Dedifferentiated amniotic fluid mesenchymal stem cell (primary cell): ENCODE measurements around the gene DDX5.

Experiments used
- DNase-seq: peaks from one replicate; pipeline ENCODE4 v3.0.0-alpha.2; 2016; ENCODE audit errors: extremely low spot score

DDX5 gene

GRCh38 chr17:64506201-64506575 lies at the start of gene DDX5:
Gene DDX5 (minus strand): TSS chr17:64506289. CDS start chr17:64506119, 170 bp downstream.
- DNase-seq, result peak; percentile 93

- no peak for DNase-seq
Observed at GRCh38 chr17:64555281-64555680, 49.2 kb upstream of the DDX5 start.

DNA sequence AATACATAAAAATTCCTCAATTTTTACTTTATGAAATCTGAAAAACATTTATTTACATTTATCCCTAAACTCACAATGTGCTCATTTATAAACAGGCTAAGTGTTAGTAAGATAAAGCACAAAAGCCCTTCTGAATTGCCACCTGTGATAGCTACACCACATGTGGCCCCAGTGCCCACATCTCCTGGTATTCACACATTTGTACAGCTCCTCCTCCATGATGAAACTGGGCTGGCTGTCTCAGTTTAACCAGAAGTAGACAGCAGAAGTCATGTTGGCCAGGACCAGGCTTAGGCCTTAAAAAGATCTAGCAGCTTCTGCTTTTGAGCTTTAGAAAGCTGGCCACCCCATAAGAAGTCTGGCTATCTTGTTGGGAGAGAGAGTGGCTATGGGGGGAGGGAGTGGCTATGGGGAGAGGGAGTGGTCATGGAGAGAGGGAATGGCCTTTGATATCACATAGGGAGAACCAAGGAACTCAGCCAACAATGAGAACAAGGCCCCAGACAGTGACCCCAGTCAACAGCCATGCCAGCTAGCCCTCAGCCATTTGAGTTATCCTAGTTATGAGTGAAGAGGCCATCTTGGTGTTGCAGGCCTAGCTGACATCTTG lies 48.0 kb upstream of the DDX5 start:
- DNase-seq, result no peak

- no peak for DNase-seq
Observed at GRCh38 chr17:64551461-64551860, 45.4 kb upstream of the DDX5 start.

GRCh38 chr17:64547319-64547718 lies 41.2 kb upstream of the DDX5 start:
- no peak for DNase-seq

DNA sequence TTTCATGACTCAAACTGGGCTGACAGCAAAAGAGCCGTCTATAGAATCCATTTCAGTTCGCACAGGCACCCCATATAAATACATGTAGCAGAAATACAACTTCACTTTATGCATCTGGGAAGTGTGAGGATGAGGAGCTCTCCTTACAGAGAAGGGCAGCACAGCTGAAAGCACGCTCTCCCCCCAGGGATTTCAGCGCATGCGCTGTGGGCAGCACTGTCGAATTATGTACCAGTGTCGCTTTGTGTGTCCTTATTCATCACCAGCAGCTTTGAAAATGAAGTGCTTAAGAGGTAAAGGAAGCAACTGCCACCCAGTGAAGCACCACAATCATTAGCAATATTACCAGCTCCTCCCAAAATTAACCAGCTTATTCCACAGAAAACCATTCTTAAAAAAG lies 40.6 kb upstream of the DDX5 start:
- DNase-seq, result no peak

- no peak for DNase-seq
Observed at GRCh38 chr17:64544742-64545141, 38.7 kb upstream of the DDX5 start.

DNA sequence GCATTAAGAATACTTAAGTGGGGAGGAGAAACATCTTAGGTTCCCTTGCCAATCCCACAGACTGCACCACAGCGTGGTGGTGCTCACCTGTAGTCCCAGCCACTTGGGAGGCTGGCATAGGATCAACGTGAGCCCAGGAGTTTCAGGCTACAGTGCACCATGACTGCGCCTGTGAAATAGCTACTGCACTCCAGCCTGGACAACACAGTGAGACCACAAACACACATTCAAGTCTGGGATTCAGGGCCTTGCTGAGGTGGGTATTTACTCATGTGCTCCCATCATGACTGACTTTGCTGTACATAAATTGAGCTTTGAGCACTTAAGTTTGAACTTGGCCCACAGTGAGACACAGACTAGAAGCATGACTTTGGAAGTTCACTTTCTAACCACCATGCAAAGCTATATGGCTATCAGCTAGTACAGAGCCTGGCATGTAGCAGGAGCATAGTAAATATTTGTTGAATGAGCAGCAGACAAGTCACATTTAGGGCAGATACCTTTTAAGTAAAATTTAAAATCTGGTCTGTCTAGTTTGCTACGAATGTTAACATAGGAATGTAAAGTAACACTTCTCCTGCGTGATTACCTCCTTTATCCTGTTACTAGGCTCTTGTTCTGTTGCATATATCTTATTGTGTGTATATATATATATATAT lies 34.2 kb upstream of the DDX5 start:
- no peak for DNase-seq

DNA sequence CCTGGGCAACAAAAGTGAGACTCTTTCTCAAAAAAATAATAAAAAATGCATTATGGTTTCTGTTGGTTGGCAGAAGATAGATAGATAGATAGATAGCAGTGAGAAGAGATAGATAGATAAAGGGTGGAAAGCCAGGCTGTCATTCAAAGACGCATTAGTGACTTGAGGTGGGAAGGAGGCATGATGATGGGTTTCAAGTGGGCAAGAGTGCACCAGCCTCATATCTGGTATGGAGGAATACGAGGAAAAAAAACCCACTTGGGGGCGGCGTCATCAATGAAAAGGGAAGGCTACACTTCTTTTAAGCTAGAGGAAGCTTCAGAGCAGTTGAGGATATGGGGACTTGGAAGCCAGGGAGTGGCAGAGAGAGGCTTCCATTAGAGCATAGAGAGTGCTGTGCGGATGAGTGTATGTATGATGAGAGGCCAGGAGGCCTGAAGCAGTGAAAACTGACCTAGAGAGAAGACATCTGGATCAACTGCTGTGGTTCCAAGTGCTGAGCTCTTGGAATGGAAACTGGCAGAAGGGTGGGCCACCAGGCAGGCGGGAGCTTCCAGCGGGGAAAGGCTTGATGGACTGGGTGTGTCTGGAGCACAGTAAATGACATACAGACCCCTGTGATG lies 32.5 kb upstream of the DDX5 start:
- no peak for DNase-seq

- no peak for DNase-seq
Observed at GRCh38 chr17:64537488-64537887, 31.4 kb upstream of the DDX5 start.

DNA sequence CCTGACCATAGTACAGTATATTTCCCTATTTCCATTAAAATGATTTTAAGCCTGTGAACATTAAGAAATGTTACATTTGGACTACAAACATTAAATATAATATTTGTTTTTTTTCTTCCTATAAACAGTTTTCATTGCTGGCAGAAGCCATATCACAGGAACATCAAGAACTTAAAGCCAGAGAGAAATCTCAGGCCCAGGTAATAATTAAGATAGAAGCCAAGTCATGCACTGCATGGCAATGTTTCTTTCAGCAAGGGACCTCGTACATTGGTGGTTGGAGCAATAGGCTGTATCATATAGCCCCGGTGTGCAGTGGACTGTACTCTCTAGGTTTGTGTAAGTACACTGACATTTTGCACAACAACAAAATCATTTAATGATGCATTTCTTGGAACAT lies 30.8 kb upstream of the DDX5 start:
- DNase-seq, result no peak

DNA sequence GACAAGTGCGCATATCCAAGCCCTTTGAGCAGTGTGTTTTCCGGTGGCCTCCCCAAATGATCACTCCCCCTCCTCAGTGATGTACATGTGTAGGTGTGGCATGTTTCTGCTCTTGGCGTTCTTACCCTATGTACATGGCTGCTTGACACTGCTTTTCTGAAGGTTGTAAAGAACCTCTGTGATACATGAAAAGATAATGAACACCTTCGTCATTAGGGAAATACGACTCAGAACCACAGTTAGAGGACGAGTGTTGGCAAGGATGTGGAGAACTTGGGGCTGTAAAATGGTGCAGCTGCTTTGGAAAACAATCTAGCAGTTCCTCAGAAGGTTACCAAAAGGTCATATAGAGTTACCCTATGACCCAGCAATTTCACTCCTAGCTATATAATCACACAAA lies 29.3 kb upstream of the DDX5 start:
- no peak for DNase-seq

GRCh38 chr17:64534187-64534586 lies 28.1 kb upstream of the DDX5 start:
- DNase-seq, result no peak

- DNase-seq, result no peak
Observed at GRCh38 chr17:64533784-64534183, 27.7 kb upstream of the DDX5 start.

DNA sequence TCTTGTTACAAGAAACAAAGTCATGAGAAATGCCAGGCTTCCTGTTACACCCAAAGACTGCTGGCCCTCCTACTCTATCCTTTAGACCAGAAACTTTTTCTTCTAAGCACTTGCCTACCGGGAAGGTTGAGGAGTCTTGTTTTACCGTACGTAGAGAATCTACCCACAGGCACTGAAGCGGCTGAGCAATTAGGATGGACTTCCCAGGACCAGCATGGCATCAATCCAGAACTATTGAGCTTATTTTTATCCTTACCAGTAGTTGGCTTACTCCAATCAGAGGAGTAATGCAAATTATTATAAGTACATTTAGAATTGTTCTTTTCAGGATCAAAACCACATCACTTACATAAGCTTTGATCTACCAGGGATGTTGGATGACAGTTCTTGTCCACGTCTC lies 26.3 kb upstream of the DDX5 start:
- no peak for DNase-seq

- no peak for DNase-seq
Observed at GRCh38 chr17:64531955-64532371, 25.9 kb upstream of the DDX5 start.

GRCh38 chr17:64529221-64529620 lies 23.1 kb upstream of the DDX5 start:
- DNase-seq, result no peak

DNA sequence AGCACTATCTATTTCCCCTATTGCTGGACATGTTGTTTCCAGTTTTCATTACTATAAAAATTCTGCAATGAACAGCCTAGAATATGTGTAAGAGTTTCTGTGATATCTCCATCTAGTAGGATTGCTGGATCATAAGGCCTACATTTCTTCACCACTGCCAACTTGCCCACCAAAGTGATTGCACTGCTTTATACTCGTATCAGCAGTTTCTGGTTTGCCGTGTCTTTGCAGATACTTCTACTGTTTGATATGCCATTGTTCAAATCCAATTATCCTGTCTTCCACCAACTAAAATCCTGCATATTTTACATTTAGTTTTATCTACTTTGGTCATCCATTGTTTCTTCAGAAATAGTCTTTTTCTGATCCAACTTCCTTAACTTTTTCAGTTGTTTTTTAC lies 21.8 kb upstream of the DDX5 start:
- no peak for DNase-seq

DNA sequence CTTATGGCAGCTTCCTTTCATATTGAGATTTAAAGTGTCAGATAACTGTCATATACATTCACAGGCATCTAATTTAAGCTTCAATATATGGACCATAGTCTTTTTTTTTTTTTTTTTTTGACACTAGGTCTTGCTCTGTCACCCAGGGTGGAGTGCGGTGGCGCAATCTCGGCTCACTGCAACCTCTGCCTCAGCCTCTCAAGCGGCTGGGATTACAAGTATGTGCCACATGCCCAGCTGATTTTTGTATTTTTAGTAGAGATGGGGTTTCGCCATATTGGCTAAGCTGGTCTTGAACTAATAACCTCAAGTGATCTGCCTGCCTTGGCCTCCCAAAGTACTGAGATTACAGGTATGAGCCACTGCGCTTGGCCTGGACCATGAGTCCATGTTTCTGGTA lies 14.3 kb upstream of the DDX5 start:
- no peak for DNase-seq

DNA sequence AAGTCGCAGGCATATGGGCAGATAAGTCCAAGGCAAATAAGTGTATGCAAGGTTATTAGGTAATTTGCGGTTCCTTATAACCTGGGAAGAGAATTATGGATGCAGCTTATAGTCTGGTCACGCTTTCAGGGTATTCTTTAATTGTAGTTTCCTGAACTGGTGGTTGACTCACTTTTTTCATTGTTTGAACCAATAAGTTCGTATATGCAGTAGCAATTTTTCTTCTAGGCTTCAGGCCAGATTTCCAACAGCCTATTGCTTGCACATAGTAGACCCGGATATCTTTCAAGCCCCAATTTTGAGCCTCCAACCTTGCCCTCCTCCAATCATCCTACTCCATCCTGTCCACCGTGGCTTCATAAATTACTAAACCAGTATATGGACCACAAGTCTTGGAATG lies 13.5 kb upstream of the DDX5 start:
- no peak for DNase-seq

DNA sequence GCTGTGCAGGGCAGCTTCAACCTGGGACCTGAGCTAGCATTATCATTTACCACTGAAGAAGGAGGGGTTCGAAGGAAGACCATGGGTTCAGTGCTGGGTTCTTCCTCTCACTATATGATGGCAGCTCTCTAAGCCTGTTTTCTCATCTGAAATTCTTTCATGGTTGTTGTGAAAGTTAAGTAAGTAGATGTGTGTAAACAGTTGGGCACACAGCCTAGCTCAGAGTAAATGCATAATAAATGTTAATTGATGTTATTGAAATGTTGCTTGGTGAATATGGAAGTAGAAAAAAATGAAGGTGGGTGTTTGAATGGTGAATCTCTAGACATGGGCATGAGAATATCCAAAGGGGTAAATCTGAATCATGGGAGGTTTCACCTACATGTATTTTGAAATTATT lies 9.7 kb upstream of the DDX5 start:
- no peak for DNase-seq

GRCh38 chr17:64515419-64515818 lies 9.3 kb upstream of the DDX5 start:
- DNase-seq, result no peak

DNA sequence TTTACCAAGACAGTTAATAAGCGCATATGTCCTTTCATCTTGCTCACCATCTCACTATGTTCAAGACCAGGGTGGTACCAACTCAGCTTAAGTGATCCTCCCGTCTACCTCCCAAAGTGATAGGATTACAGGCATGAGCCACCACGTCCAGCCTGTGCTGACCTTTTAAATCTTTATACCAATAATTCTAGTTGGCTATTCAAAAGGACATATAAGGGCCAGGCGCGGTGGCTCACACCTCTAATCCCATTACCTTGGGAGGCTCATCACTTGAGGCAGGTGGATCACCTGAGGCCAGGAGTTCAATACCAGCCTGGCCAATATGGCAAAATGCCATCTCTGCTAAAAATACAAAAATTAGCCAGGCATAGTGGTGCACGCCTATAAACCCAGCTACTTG lies 3.1 kb upstream of the DDX5 start:
- no peak for DNase-seq

- no peak for DNase-seq
Observed at GRCh38 chr17:64508683-64509082, 2.6 kb upstream of the DDX5 start.
